ACC112 (cell line): Measurements from ENCODE around the gene PAH.
"Not testable (repeated sequence)": the region's sequence is repeated elsewhere in the genome, so short reads cannot be mapped to it uniquely, and the experiment has no call there.

ENCODE experiments used
- H2AFZ ChIP-seq: fragments of 200-600 bp; sonication (generic); one replicate; pipeline ENCODE4 v1.6.0; 2017; ENCODE audit warnings: antibody characterized with exemption, low read length; ENCODE audit not compliant: unreplicated experiment
- H3K27ac ChIP-seq: fragments of 200-600 bp; sonication (generic); 2 replicates; pipeline ENCODE4 v1.5.1; 2014; ENCODE audit warnings: low read depth, mild to moderate bottlenecking, antibody characterized with exemption, low read length, moderate library complexity
- H3K27me3 ChIP-seq: fragments of 200-600 bp; sonication (generic); 2 replicates; pipeline ENCODE4 v1.6.1; 2014; ENCODE audit warnings: mild to moderate bottlenecking, antibody characterized with exemption, low read length, moderate library complexity, mixed read lengths; ENCODE audit not compliant: insufficient read depth
- H3K36me3 ChIP-seq: fragments of 200-600 bp; sonication (generic); 2 replicates; pipeline ENCODE4 v1.6.1; 2016; ENCODE audit warnings: mild to moderate bottlenecking, antibody characterized with exemption, low read length, moderate library complexity, mixed read lengths; ENCODE audit not compliant: insufficient read depth
- H3K4me1 ChIP-seq: fragments of 200-600 bp; sonication (generic); one replicate; pipeline ENCODE4 v1.6.1; 2016; ENCODE audit warnings: low read length, mixed read lengths; ENCODE audit not compliant: insufficient read depth, unreplicated experiment, control insufficient read depth
- H3K4me3 ChIP-seq: fragments of 200-600 bp; sonication (generic); 2 replicates; pipeline ENCODE4 v1.5.1; 2014; ENCODE audit warnings: mild to moderate bottlenecking, low read depth, low read length
- H3K79me2 ChIP-seq: fragments of 200-600 bp; sonication (generic); one replicate; pipeline ENCODE4 v1.6.0; 2016; ENCODE audit warnings: low read length; ENCODE audit not compliant: control insufficient read depth, unreplicated experiment, insufficient read depth

PAH gene

GRCh38 chr12:102871014-102871413 is 46.0 kb downstream of the PAH start:
- Histone ChIP-seq H3K27ac (no peak overlapping the region), H3K27me3 (no peaks in the 10 kb centered on the region), H3K36me3 (no peaks in the 10 kb centered on the region), H2AFZ (no peak overlapping the region), H3K79me2 (no peaks in the 10 kb centered on the region), H3K4me3 (no peak overlapping the region), H3K4me1 (no peaks in the 10 kb centered on the region)

DNA sequence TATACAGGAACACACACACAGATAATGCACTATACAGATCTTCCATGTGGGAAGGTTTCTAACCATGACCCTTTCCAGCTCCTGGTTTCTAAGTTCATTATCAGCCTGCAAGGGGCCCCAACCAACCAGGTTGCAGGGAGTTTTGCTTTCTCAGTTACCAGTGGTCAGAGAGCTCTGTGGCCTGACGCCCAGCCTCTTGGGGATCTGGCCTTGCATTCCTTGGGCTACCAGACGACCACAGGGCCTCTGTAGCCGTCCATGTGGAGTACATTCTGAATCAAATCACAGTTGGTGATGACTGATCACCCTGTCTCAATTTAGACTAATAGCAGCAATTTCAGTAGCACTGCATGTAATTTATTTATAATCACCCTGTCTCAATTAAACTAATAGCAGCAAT is 47.5 kb downstream of the PAH start:
- Histone ChIP-seq H3K4me1 (no peaks in the 10 kb centered on the region), H2AFZ (no peak overlapping the region), H3K27ac (no peak overlapping the region), H3K27me3 (no peaks in the 10 kb centered on the region), H3K4me3 (no peak overlapping the region), H3K36me3 (no peaks in the 10 kb centered on the region), H3K79me2 (no peaks in the 10 kb centered on the region)

GRCh38 chr12:102865821-102866615 is 51.0 kb downstream of the PAH start:
- H3K27me3 ChIP-seq, result no peaks in the 10 kb centered on the region
- no peaks in the 10 kb centered on the region for H3K79me2 ChIP-seq
- no peak overlapping the region for H3K27ac ChIP-seq

GRCh38 chr12:102862486-102862885 is 54.6 kb downstream of the PAH start:
- Histone ChIP-seq H3K27ac (no peak overlapping the region), H3K36me3 (no peaks in the 10 kb centered on the region), H3K4me1 (no peaks in the 10 kb centered on the region), H3K27me3 (no peaks in the 10 kb centered on the region), H3K79me2 (no peaks in the 10 kb centered on the region), H3K4me3 (no peak overlapping the region), H2AFZ (no peak overlapping the region)

More at GRCh38 chr12:102865821-102866615, 51.0 kb downstream of the PAH start:
- Histone ChIP-seq H3K4me1 (no peaks in the 10 kb centered on the region), H3K4me3 (no peak overlapping the region), H3K36me3 (no peaks in the 10 kb centered on the region), H2AFZ (no peak overlapping the region)

GRCh38 chr12:102851246-102851645 is 65.8 kb downstream of the PAH start:
- H3K36me3 ChIP-seq, result no peaks in the 10 kb centered on the region
- no peak overlapping the region for H3K27ac ChIP-seq
- H2AFZ ChIP-seq, result no peak overlapping the region
- H3K27me3 ChIP-seq, result no peaks in the 10 kb centered on the region
- H3K79me2 ChIP-seq, result no peaks in the 10 kb centered on the region
- no peaks in the 10 kb centered on the region for H3K4me1 ChIP-seq
- H3K4me3 ChIP-seq, result no peak overlapping the region

DNA sequence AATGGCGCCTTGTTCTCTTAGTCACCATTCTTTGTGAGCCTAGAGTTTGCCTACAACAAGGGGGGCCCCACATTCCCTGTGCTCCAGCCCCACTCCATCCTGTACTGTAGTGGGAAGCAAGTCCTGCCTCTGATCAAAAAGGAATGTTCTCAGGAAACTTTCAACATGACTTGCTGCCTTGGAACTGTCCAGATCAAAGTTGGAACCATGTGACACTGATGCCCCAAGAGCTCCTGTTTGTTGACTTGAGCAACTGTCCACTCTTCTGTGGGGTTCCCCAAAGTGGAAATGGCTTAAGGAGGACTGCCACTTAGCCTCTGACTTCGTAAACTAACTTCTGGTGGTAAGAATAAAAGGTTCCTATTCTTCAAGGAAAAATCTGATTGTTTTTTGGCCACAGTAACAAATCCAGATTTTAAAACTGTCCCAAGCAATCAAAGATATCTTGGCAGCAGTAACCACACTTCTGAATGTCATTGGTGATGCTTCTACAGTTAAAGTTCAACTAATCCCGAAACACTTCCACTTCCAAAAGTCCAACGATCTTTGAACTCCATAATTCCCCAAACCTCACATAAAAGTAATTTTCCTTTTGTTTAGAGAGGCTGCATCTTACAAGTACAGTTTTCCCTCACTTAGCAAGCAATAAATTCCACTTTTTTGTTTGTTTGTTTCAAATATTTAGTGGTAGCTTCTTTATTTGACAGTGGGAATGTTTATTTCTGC is 67.2 kb downstream of the PAH start:
- Histone ChIP-seq H2AFZ (no peak overlapping the region), H3K79me2 (no peaks in the 10 kb centered on the region), H3K4me3 (no peak overlapping the region), H3K27me3 (no peaks in the 10 kb centered on the region), H3K27ac (no peak overlapping the region), H3K4me1 (no peaks in the 10 kb centered on the region), H3K36me3 (no peaks in the 10 kb centered on the region)

DNA sequence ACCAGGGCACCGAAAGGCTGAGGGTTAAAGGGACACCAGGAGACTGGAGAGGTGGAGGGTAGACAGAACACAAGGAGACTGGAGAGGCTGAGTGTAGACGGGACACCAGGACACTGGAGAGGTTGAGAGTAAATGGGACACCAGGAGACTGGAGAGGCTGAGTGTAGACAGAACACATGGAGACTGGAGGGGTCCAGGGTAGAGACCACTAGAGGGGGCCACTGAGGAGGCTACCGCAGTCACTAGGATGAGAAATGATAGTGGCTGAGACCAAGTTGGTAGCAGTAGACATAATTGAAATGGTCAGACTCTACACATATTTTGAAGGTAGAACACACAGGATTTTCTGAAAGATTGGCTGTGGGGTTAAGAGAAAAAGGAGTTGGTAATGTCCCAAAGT is 68.2 kb downstream of the PAH start:
- Histone ChIP-seq H3K4me3 (no peak overlapping the region), H3K27me3 (no peaks in the 10 kb centered on the region), H3K27ac (no peak overlapping the region), H2AFZ (no peak overlapping the region), H3K79me2 (no peaks in the 10 kb centered on the region), H3K36me3 (no peaks in the 10 kb centered on the region), H3K4me1 (no peaks in the 10 kb centered on the region)

- H2AFZ ChIP-seq, result no peak overlapping the region
These were observed 69.9 kb downstream of the PAH start for GRCh38 chr12:102847131-102847530.

GRCh38 chr12:102833687-102834441 is 83.2 kb downstream of the PAH start:
- H3K27ac ChIP-seq, result no peak overlapping the region
- H3K36me3 ChIP-seq, result no peaks in the 10 kb centered on the region
- H3K4me3 ChIP-seq, result no peak overlapping the region
- H3K4me1 ChIP-seq, result no peaks in the 10 kb centered on the region
- no peaks in the 10 kb centered on the region for H3K79me2 ChIP-seq
- no peak overlapping the region for H2AFZ ChIP-seq
- no peaks in the 10 kb centered on the region for H3K27me3 ChIP-seq

More at GRCh38 chr12:102847131-102847530, 69.9 kb downstream of the PAH start:
- Histone ChIP-seq H3K79me2 (no peaks in the 10 kb centered on the region), H3K4me3 (no peak overlapping the region), H3K27me3 (no peaks in the 10 kb centered on the region), H3K27ac (no peak overlapping the region), H3K36me3 (no peaks in the 10 kb centered on the region), H3K4me1 (no peaks in the 10 kb centered on the region)

DNA sequence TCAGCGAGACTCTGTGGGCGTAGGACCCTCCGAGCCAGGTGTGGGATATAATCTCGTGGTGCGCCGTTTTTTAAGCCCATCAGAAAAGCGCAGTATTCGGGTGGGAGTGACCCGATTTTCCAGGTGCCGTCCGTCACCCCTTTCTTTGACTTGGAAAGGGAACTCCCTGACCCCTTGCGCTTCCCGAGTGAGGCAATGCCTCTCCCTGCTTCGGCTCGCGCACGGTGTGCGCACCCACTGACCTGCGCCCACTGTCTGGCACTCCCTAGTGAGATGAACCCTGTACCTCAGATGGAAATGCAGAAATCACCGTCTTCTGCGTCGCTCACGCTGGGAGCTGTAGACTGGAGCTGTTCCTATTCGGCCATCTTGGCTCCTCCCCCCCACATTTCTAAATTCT is 84.2 kb downstream of the PAH start:
- H3K27ac ChIP-seq, H3K79me2 ChIP-seq, H3K4me1 ChIP-seq, H3K27me3 ChIP-seq, H3K4me3 ChIP-seq, H2AFZ ChIP-seq, H3K36me3 ChIP-seq: not testable (repeated sequence)
